WI38 (cell line): ENCODE measurements around the gene MROH2A.

Experiments
- H3K4me3 ChIP-seq: 2 replicates; pipeline ENCODE4 v1.5.1; 2011; ENCODE audit warnings: low read depth, mild to moderate bottlenecking, control low read depth, low read length
- CTCF ChIP-seq: IDR thresholded peaks from 2 replicates; pipeline ENCODE4 v1.5.1; 2012; ENCODE audit warnings: low read depth, mild to moderate bottlenecking, control low read depth, low read length

MROH2A gene

GRCh38 chr2:233803292-233803911 is 25.3 kb downstream of the MROH2A start:
- no peak overlapping the region for H3K4me3 ChIP-seq
- no peak for TF ChIP-seq CTCF

- no peak overlapping the region for H3K4me3 ChIP-seq
- TF ChIP-seq CTCF, result no peak
Observed at GRCh38 chr2:233803994-233804393, 25.9 kb downstream of the MROH2A start.

- no peak for TF ChIP-seq CTCF
- no peak overlapping the region for H3K4me3 ChIP-seq
Observed at GRCh38 chr2:233807215-233807865, 29.2 kb downstream of the MROH2A start.

- H3K4me3 ChIP-seq, result no peak overlapping the region
- TF ChIP-seq CTCF, result no peak
Observed at GRCh38 chr2:233807966-233808935, 30.1 kb downstream of the MROH2A start.

- no peak for TF ChIP-seq CTCF
- no peak overlapping the region for H3K4me3 ChIP-seq
Observed at GRCh38 chr2:233810385-233810784, 32.3 kb downstream of the MROH2A start.

GRCh38 chr2:233811087-233811486 is 33.0 kb downstream of the MROH2A start:
- no peak overlapping the region for H3K4me3 ChIP-seq
- no peak for TF ChIP-seq CTCF
